ENCODE data around the gene TSPAN14.
"Not testable (repeated sequence)": the region's sequence is repeated elsewhere in the genome, so short reads cannot be mapped to it uniquely, and the experiment has no call there.

Gene TSPAN14

GRCh38 chr10:80530251-80530650 lies 76.1 kb downstream of the TSPAN14 start:
- DNase-seq, result no peak

- no peak for DNase-seq
Observed at GRCh38 chr10:80530816-80531215, 76.7 kb downstream of the TSPAN14 start.

GRCh38 chr10:80532571-80532970 lies 78.5 kb downstream of the TSPAN14 start:
- no peak for DNase-seq

- not testable (repeated sequence) for DNase-seq
Observed at GRCh38 chr10:80534059-80534458, 79.9 kb downstream of the TSPAN14 start.

- not testable (repeated sequence) for DNase-seq
Observed at GRCh38 chr10:80534646-80535045, 80.5 kb downstream of the TSPAN14 start.

GRCh38 chr10:80535671-80536360 lies 81.7 kb downstream of the TSPAN14 start:
- peak; percentile 55 for DNase-seq

- DNase-seq, result no peak
Observed at GRCh38 chr10:80536361-80536835, 82.3 kb downstream of the TSPAN14 start.

GRCh38 chr10:80537086-80537735 lies 83.1 kb downstream of the TSPAN14 start:
- DNase-seq, result no peak

- no peak for DNase-seq
Observed at GRCh38 chr10:80537736-80538480, 83.8 kb downstream of the TSPAN14 start, which contains the start of gene SH2D4B. Gene SH2D4B (plus strand): TSS chr10:80537902. CDS start chr10:80538332, 430 bp downstream.

- DNase-seq, result no peak
Observed at GRCh38 chr10:80538481-80539185, 84.5 kb downstream of the TSPAN14 start.

- no peak for DNase-seq
Observed at GRCh38 chr10:80539421-80540031, 85.4 kb downstream of the TSPAN14 start.

GRCh38 chr10:80540136-80540535 lies 86.0 kb downstream of the TSPAN14 start:
- no peak for DNase-seq

GRCh38 chr10:80540618-80540980 lies 86.5 kb downstream of the TSPAN14 start:
- no peak for DNase-seq

GRCh38 chr10:80540981-80541750 lies 87.1 kb downstream of the TSPAN14 start:
- no peak for DNase-seq

- DNase-seq, result no peak
Observed at GRCh38 chr10:80542053-80542452, 87.9 kb downstream of the TSPAN14 start.

GRCh38 chr10:80542652-80543318 lies 88.7 kb downstream of the TSPAN14 start:
- no peak for DNase-seq

- DNase-seq, result not testable (repeated sequence)
Observed at GRCh38 chr10:80543319-80543672, 89.2 kb downstream of the TSPAN14 start.

GRCh38 chr10:80544316-80544953 lies 90.3 kb downstream of the TSPAN14 start:
- no peak for DNase-seq

GRCh38 chr10:80545258-80545881 lies 91.3 kb downstream of the TSPAN14 start:
- no peak for DNase-seq

- no peak for DNase-seq
Observed at GRCh38 chr10:80552151-80552646, 98.1 kb downstream of the TSPAN14 start.
